ENCODE results near the gene RFC1.
"Not testable (repeated sequence)": the region's sequence is repeated elsewhere in the genome, so short reads cannot be mapped to it uniquely, and the experiment has no call there.

Gene RFC1

GRCh38 chr4:39369301-39369700 is 3.1 kb upstream of the RFC1 start:
- Histone ChIP-seq H3K9me3 (ENCODE audit: control extremely low read depth in 1 of 5, control insufficient read depth in 4 of 5, insufficient read depth in 2 of 5, low read depth in 1 of 5, low read length in 4 of 5) (peaks cover 0 to 5% (median 0%) of the 10 kb centered on the region in 5 experiments), H3K36me3 (ENCODE audit: control insufficient read depth in 4 of 4, insufficient read depth in 4 of 4, low read length in 3 of 4) (no peaks in the 10 kb centered on the region), H3K4me3 (ENCODE audit: control insufficient read depth in 1 of 7, extremely low read depth in 1 of 7, insufficient read depth in 4 of 7, low read depth in 2 of 7, low read length in 6 of 7) (no peak overlapping the region), H3K27ac (ENCODE audit: insufficient read depth in 1 of 2, low read depth in 1 of 2, low read length in 2 of 2, poor library complexity in 1 of 2, severe bottlenecking in 2 of 2) (no peak overlapping the region), H3K4me1 (ENCODE audit: control extremely low read depth in 1 of 4, control insufficient read depth in 4 of 4, insufficient read depth in 4 of 4, low read length in 3 of 4) (peaks cover 11 to 21% (median 18%) of the 10 kb centered on the region in 4 experiments), H3K27me3 (replicated peaks in 2 of 5; ENCODE audit: control insufficient read depth in 4 of 5, insufficient read depth in 5 of 5, low read length in 4 of 5) (peaks cover 0 to 3% (median 0%) of the 10 kb centered on the region in 5 experiments)
- POLR2A ChIA-PET: interaction anchor here (0.7 kb wide), 1 partner anchor 1472 kb away, joined by 4 read pairs; no protein-coding TSS in a partner anchor
- CTCF ChIA-PET: no interaction called here
- no CpG with 5 or more reads among the region's 4 CpGs for WGBS (ENCODE audit: insufficient coverage)
- peak; percentile 31 to 75 (median 60) for DNase-seq

GRCh38 chr4:39367166-39367565 is 1.0 kb upstream of the RFC1 start:
- H3K27ac ChIP-seq (ENCODE audit: insufficient read depth in 1 of 2, low read depth in 1 of 2, low read length in 2 of 2, poor library complexity in 1 of 2, severe bottlenecking in 2 of 2): no peak overlapping the region
- peaks cover 0 to 5% (median 0%) of the 10 kb centered on the region in 5 experiments for H3K9me3 ChIP-seq (ENCODE audit: control extremely low read depth in 1 of 5, control insufficient read depth in 4 of 5, insufficient read depth in 2 of 5, low read depth in 1 of 5, low read length in 4 of 5)
- 100% methylated on average over 5 of the region's 6 CpGs for WGBS (ENCODE audit: insufficient coverage)
- no peaks in the 10 kb centered on the region for H3K36me3 ChIP-seq (ENCODE audit: control insufficient read depth in 4 of 4, insufficient read depth in 4 of 4, low read length in 3 of 4)
- peaks cover 11 to 24% (median 19%) of the 10 kb centered on the region in 4 experiments for H3K4me1 ChIP-seq (ENCODE audit: control extremely low read depth in 1 of 4, control insufficient read depth in 4 of 4, insufficient read depth in 4 of 4, low read length in 3 of 4)
- DNase-seq: no peak
- POLR2A ChIA-PET: no interaction called here
- H3K4me3 ChIP-seq (ENCODE audit: control insufficient read depth in 1 of 7, extremely low read depth in 1 of 7, insufficient read depth in 4 of 7, low read depth in 2 of 7, low read length in 6 of 7): no peak overlapping the region
- CTCF ChIA-PET: interaction anchor here (1.2 to 1.8 kb wide), 2 partner anchors 15 to 22 kb away, joined by 3 to 6 read pairs; no protein-coding TSS in a partner anchor
- peaks cover 0 to 3% (median 0%) of the 10 kb centered on the region in 5 experiments for H3K27me3 ChIP-seq (replicated peaks in 2 of 5; ENCODE audit: control insufficient read depth in 4 of 5, insufficient read depth in 5 of 5, low read length in 4 of 5)

- WGBS (ENCODE audit: insufficient coverage): no CpG with 5 or more reads among the region's 7 CpGs
- no peaks in the 10 kb centered on the region for H3K27me3 ChIP-seq (replicated peaks in 2 of 5; ENCODE audit: control insufficient read depth in 4 of 5, insufficient read depth in 5 of 5, low read length in 4 of 5)
Observed at GRCh38 chr4:39365360-39365759, 802 bp downstream of the RFC1 start.

GRCh38 chr4:39363773-39364393 is 2.3 kb downstream of the RFC1 start:
- no peak for DNase-seq
- ChIA-PET CTCF (no interaction called here), POLR2A (interaction anchor here (0.7 kb wide), 1 partner anchor 283 kb away, joined by 3 read pairs; no protein-coding TSS in a partner anchor)
- 100% methylated on average over 3 of the region's 4 CpGs for WGBS (ENCODE audit: insufficient coverage)
- H3K36me3 ChIP-seq (ENCODE audit: control insufficient read depth in 4 of 4, insufficient read depth in 4 of 4, low read length in 3 of 4): peaks cover 0 to 2% (median under 1%) of the 10 kb centered on the region in 4 experiments
- H3K4me3 ChIP-seq (ENCODE audit: control insufficient read depth in 1 of 7, extremely low read depth in 1 of 7, insufficient read depth in 4 of 7, low read depth in 2 of 7, low read length in 6 of 7): no peak overlapping the region
- peaks cover 11 to 24% (median 15%) of the 10 kb centered on the region in 4 experiments for H3K4me1 ChIP-seq (ENCODE audit: control extremely low read depth in 1 of 4, control insufficient read depth in 4 of 4, insufficient read depth in 4 of 4, low read length in 3 of 4)
- H3K27ac ChIP-seq (ENCODE audit: insufficient read depth in 1 of 2, low read depth in 1 of 2, low read length in 2 of 2, poor library complexity in 1 of 2, severe bottlenecking in 2 of 2): no peak overlapping the region
- H3K9me3 ChIP-seq (ENCODE audit: control extremely low read depth in 1 of 5, control insufficient read depth in 4 of 5, insufficient read depth in 2 of 5, low read depth in 1 of 5, low read length in 4 of 5): no peaks in the 10 kb centered on the region
- H3K27me3 ChIP-seq (replicated peaks in 2 of 5; ENCODE audit: control insufficient read depth in 4 of 5, insufficient read depth in 5 of 5, low read length in 4 of 5): no peaks in the 10 kb centered on the region

More at GRCh38 chr4:39365360-39365759, 802 bp downstream of the RFC1 start:
- DNase-seq: peak in 1 of 3 donors; percentile 20
- CTCF ChIA-PET: interaction anchor here (1.0 to 1.8 kb wide), 3 partner anchors 13 to 730 kb away, joined by 3 to 6 read pairs (median 4); no protein-coding TSS in a partner anchor
- Histone ChIP-seq H3K4me3 (ENCODE audit: control insufficient read depth in 1 of 7, extremely low read depth in 1 of 7, insufficient read depth in 4 of 7, low read depth in 2 of 7, low read length in 6 of 7) (peak overlapping the region; percentile 80 to 96 (median 89)), H3K9me3 (ENCODE audit: control extremely low read depth in 1 of 5, control insufficient read depth in 4 of 5, insufficient read depth in 2 of 5, low read depth in 1 of 5, low read length in 4 of 5) (no peaks in the 10 kb centered on the region), H3K4me1 (ENCODE audit: control extremely low read depth in 1 of 4, control insufficient read depth in 4 of 4, insufficient read depth in 4 of 4, low read length in 3 of 4) (peaks cover 11 to 24% (median 19%) of the 10 kb centered on the region in 4 experiments), H3K27ac (ENCODE audit: insufficient read depth in 1 of 2, low read depth in 1 of 2, low read length in 2 of 2, poor library complexity in 1 of 2, severe bottlenecking in 2 of 2) (peak overlapping the region; percentile 74 to 82), H3K36me3 (ENCODE audit: control insufficient read depth in 4 of 4, insufficient read depth in 4 of 4, low read length in 3 of 4) (no peaks in the 10 kb centered on the region)
- POLR2A ChIA-PET: no interaction called here

- no peak overlapping the region for H3K27ac ChIP-seq (ENCODE audit: insufficient read depth in 1 of 2, low read depth in 1 of 2, low read length in 2 of 2, poor library complexity in 1 of 2, severe bottlenecking in 2 of 2)
- peaks cover 0 to 7% (median under 1%) of the 10 kb centered on the region in 4 experiments for H3K36me3 ChIP-seq (ENCODE audit: control insufficient read depth in 4 of 4, insufficient read depth in 4 of 4, low read length in 3 of 4)
- H3K4me3 ChIP-seq (ENCODE audit: control insufficient read depth in 1 of 7, extremely low read depth in 1 of 7, insufficient read depth in 4 of 7, low read depth in 2 of 7, low read length in 6 of 7): no peak overlapping the region
- H3K9me3 ChIP-seq (ENCODE audit: control extremely low read depth in 1 of 5, control insufficient read depth in 4 of 5, insufficient read depth in 2 of 5, low read depth in 1 of 5, low read length in 4 of 5): no peaks in the 10 kb centered on the region
- no peaks in the 10 kb centered on the region for H3K27me3 ChIP-seq (replicated peaks in 2 of 5; ENCODE audit: control insufficient read depth in 4 of 5, insufficient read depth in 5 of 5, low read length in 4 of 5)
- no peak for DNase-seq
- ChIA-PET CTCF (no interaction called here), POLR2A (no interaction called here)
- WGBS (ENCODE audit: insufficient coverage): 83% methylated on average over 1 of the region's 3 CpGs
- peaks cover 11 to 24% (median 15%) of the 10 kb centered on the region in 4 experiments for H3K4me1 ChIP-seq (ENCODE audit: control extremely low read depth in 1 of 4, control insufficient read depth in 4 of 4, insufficient read depth in 4 of 4, low read length in 3 of 4)
Observed at GRCh38 chr4:39362827-39363226, 3.3 kb downstream of the RFC1 start.

- H3K27ac ChIP-seq (ENCODE audit: insufficient read depth in 1 of 2, low read depth in 1 of 2, low read length in 2 of 2, poor library complexity in 1 of 2, severe bottlenecking in 2 of 2); H3K36me3 ChIP-seq (ENCODE audit: control insufficient read depth in 4 of 4, insufficient read depth in 4 of 4, low read length in 3 of 4); DNase-seq; POLR2A ChIA-PET; H3K9me3 ChIP-seq (ENCODE audit: control extremely low read depth in 1 of 5, control insufficient read depth in 4 of 5, insufficient read depth in 2 of 5, low read depth in 1 of 5, low read length in 4 of 5); H3K4me3 ChIP-seq (ENCODE audit: control insufficient read depth in 1 of 7, extremely low read depth in 1 of 7, insufficient read depth in 4 of 7, low read depth in 2 of 7, low read length in 6 of 7); CTCF ChIA-PET; H3K27me3 ChIP-seq (replicated peaks in 2 of 5; ENCODE audit: control insufficient read depth in 4 of 5, insufficient read depth in 5 of 5, low read length in 4 of 5): not testable (repeated sequence)
- WGBS (ENCODE audit: insufficient coverage): 100% methylated on average over 2 of the region's 4 CpGs
- peaks cover 7 to 16% (median 11%) of the 10 kb centered on the region in 4 experiments for H3K4me1 ChIP-seq (ENCODE audit: control extremely low read depth in 1 of 4, control insufficient read depth in 4 of 4, insufficient read depth in 4 of 4, low read length in 3 of 4)
Observed at GRCh38 chr4:39360611-39361010, 5.6 kb downstream of the RFC1 start.

GRCh38 chr4:39357002-39357401 is 9.2 kb downstream of the RFC1 start:
- H3K4me3 ChIP-seq (ENCODE audit: control insufficient read depth in 1 of 7, extremely low read depth in 1 of 7, insufficient read depth in 4 of 7, low read depth in 2 of 7, low read length in 6 of 7): no peak overlapping the region
- POLR2A ChIA-PET: interaction anchor here (1.3 kb wide), 1 partner anchor 9 kb away, joined by 4 read pairs; the partner anchor contains the start of gene RFC1
- no CpG with 5 or more reads among the region's 1 CpG for WGBS (ENCODE audit: insufficient coverage)

More at GRCh38 chr4:39357002-39357401, 9.2 kb downstream of the RFC1 start:
- peaks cover 0 to 7% (median under 1%) of the 10 kb centered on the region in 4 experiments for H3K36me3 ChIP-seq (ENCODE audit: control insufficient read depth in 4 of 4, insufficient read depth in 4 of 4, low read length in 3 of 4)
- peaks cover 6 to 21% (median 13%) of the 10 kb centered on the region in 4 experiments for H3K4me1 ChIP-seq (ENCODE audit: control extremely low read depth in 1 of 4, control insufficient read depth in 4 of 4, insufficient read depth in 4 of 4, low read length in 3 of 4)
- H3K9me3 ChIP-seq (ENCODE audit: control extremely low read depth in 1 of 5, control insufficient read depth in 4 of 5, insufficient read depth in 2 of 5, low read depth in 1 of 5, low read length in 4 of 5): no peaks in the 10 kb centered on the region
- no peak for DNase-seq
- CTCF ChIA-PET: no interaction called here
- H3K27ac ChIP-seq (ENCODE audit: insufficient read depth in 1 of 2, low read depth in 1 of 2, low read length in 2 of 2, poor library complexity in 1 of 2, severe bottlenecking in 2 of 2): peak overlapping the region in 1 of 2 experiments; percentile 45
- H3K27me3 ChIP-seq (replicated peaks in 2 of 5; ENCODE audit: control insufficient read depth in 4 of 5, insufficient read depth in 5 of 5, low read length in 4 of 5): no peaks in the 10 kb centered on the region
